SJCRH30 (cell line): ENCODE results near the gene ADAM12. TPM values are rescaled to one million over a fixed set of nuclear protein-coding genes. Genes with fewer than 3 reads are reported as not detected.
A peak's percentile ranks its signal among the peaks of the same experiment; 100 is the strongest.

Experiments
- DNase-seq, 2 experiments: peaks; one replicate each; pipeline ENCODE4 v3.0.0-alpha.2; 2015 to 2020
- H3K27ac ChIP-seq: fragments of 250-450 bp; sonication (Bioruptor Pico); 2 replicates; pipeline ENCODE4 v1.5.1; 2020; ENCODE audit warnings: mild to moderate bottlenecking, moderate library complexity
- H3K27me3 ChIP-seq: fragments of 250-450 bp; sonication (Bioruptor Pico); 2 replicates; pipeline ENCODE4 v1.5.1; 2020; ENCODE audit warnings: mild to moderate bottlenecking, moderate library complexity
- H3K36me3 ChIP-seq: fragments of 250-450 bp; sonication (Bioruptor Pico); 2 replicates; pipeline ENCODE4 v1.5.1; 2020; ENCODE audit warnings: mild to moderate bottlenecking, moderate library complexity
- H3K4me1 ChIP-seq: fragments of 250-450 bp; sonication (Bioruptor Pico); 2 replicates; pipeline ENCODE4 v1.5.1; 2020; ENCODE audit warnings: mild to moderate bottlenecking, moderate library complexity
- H3K4me3 ChIP-seq: fragments of 250-450 bp; sonication (Bioruptor Pico); 2 replicates; pipeline ENCODE4 v1.5.1; 2020; ENCODE audit warnings: mild to moderate bottlenecking, moderate library complexity
- H3K9me3 ChIP-seq: fragments of 250-450 bp; sonication (Bioruptor Pico); replicated peaks from 2 replicates; pipeline ENCODE4 v1.5.1; 2020; ENCODE audit warnings: mild to moderate bottlenecking, moderate library complexity
- total RNA-seq: library from RNA; depleted of rRNA; stranded (reverse); fragments of >200 nt; shearing (Covaris generic); gene quantifications from 2 replicates; pipeline ENCODE4 v1.2.3, GENCODE V29; 2014

ADAM12 gene
- total RNA-seq, 1 experiment from 2014 or later: 0.26 TPM

DNA sequence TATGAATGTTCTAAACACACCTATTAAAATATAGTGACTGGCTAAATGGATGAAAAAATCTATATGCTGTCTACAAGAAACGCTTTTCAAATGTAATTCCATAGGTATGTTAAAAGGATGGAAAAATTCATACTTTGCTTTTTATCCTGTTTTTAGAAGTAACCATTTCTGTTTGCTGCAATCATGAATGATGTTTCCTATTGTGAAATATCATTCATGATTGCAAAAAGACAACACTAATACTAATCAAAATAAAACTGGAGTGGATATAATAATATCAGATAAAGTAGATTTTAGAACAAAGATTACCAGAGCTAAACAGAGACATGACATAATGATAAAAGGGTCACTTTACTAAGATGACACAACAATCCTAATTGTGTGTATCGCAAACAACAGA is 353.7 kb downstream of the ADAM12 start:
- no peaks in the 10 kb centered on the region for H3K4me1 ChIP-seq
- no peak for DNase-seq
- no peaks in the 10 kb centered on the region for H3K27me3 ChIP-seq
- no peak overlapping the region for H3K4me3 ChIP-seq
- H3K36me3 ChIP-seq: no peaks in the 10 kb centered on the region
- no peaks in the 10 kb centered on the region; the same call in 1 of the 2 replicates for H3K9me3 ChIP-seq
- H3K27ac ChIP-seq: no peak overlapping the region

DNA sequence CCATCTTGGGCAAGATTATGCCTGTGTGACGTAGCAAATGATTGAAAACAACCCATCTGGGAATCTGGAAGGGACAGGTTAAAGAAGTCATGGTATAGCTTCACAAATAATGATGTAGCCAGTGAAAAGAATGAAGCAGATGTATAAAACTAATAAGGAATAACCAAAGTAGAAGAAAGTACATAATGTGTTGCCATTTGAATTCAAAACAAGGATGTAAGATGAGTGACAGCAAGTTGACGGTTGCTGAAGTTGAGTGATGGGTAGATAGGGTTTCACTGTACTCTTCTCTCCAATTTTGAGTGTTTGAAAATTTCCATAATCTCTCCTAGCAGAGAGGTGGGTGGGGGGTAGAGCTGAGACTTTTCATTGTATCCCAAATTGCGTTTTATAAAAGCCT is 358.3 kb downstream of the ADAM12 start:
- H3K27ac ChIP-seq: no peak overlapping the region
- no peak overlapping the region for H3K4me3 ChIP-seq
- no peaks in the 10 kb centered on the region for H3K36me3 ChIP-seq
- no peaks in the 10 kb centered on the region for H3K4me1 ChIP-seq
- DNase-seq: no peak
- H3K27me3 ChIP-seq: no peaks in the 10 kb centered on the region
- H3K9me3 ChIP-seq: peaks cover 2% of the 10 kb centered on the region; the same call in 1 of the 2 replicates

- Histone ChIP-seq H3K27ac (no peak overlapping the region), H3K36me3 (no peaks in the 10 kb centered on the region), H3K4me1 (no peaks in the 10 kb centered on the region; the same call in 1 of the 2 replicates), H3K27me3 (no peaks in the 10 kb centered on the region), H3K9me3 (peaks cover 2% of the 10 kb centered on the region; the same call in 1 of the 2 replicates), H3K4me3 (no peak overlapping the region)
- no peak for DNase-seq
Measured at GRCh38 chr10:126027692-126028091, 360.6 kb downstream of the ADAM12 start.

GRCh38 chr10:126022841-126023240 is 365.4 kb downstream of the ADAM12 start:
- Histone ChIP-seq H3K4me3 (no peak overlapping the region), H3K27me3 (no peaks in the 10 kb centered on the region), H3K36me3 (no peaks in the 10 kb centered on the region), H3K27ac (no peak overlapping the region), H3K9me3 (no peaks in the 10 kb centered on the region; the same call in 1 of the 2 replicates), H3K4me1 (no peaks in the 10 kb centered on the region; the same call in 1 of the 2 replicates)
- no peak for DNase-seq

DNA sequence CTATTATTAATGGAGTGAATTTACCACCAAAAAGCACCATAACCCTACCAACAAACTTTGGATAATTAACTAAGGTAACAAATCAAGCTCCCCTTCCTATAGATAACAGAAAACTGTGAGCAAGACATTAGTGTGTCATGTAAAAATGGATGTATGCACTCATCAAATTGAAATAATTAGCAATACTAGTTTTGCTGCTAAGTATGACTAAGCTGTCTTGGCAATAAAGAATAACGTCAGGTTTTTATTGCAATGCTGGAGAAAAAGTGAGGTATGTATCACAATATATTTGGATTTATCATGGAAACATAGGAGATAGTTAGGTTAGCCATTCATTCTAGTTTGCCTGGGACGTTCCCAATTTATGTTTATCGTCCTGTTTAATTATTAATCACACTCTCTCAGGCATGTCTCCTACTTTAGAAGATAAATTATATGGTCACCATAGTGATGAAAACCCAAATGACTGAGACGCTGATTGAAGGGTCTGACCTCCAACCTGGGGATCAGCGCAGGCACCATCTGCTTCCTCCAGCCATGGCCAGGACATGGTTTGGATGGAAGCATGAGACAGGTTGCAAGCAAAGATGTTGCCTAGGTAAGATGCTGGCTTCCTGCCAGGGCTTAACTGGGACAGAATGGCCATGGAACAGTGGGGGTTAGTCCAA is 366.3 kb downstream of the ADAM12 start:
- H3K27me3 ChIP-seq: no peaks in the 10 kb centered on the region
- H3K4me1 ChIP-seq: no peaks in the 10 kb centered on the region; the same call in 1 of the 2 replicates
- H3K4me3 ChIP-seq: no peak overlapping the region
- H3K27ac ChIP-seq: no peak overlapping the region
- DNase-seq: no peak
- H3K36me3 ChIP-seq: no peaks in the 10 kb centered on the region
- H3K9me3 ChIP-seq: no peaks in the 10 kb centered on the region; the same call in 1 of the 2 replicates

DNA sequence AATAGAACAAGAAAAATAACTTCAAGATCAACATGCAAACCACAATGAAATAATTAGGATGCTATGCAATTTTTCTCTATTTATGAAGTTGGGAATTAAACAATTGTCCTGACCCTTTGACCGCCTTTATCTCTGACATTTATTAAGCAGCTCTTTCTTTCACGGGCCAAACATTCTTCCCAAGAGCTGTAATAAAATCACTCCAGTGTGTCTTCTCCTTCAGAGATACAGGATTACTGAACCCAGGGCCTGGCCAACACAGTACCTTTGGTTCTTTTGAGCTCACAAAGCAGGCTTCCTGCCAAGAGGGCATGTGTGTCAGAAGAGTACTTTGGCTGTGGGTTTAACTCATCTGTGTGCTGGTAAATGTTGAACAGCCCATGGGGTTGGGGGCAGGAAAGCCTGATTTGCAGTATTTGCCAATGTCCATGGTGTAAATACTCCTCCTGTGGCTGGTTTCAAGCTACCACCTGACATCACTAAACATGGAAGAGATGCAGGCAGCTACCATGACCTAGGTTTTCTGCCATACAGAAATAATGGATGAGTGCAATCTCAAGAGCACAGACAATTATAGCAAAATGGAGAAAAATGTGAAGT is 370.2 kb downstream of the ADAM12 start:
- Histone ChIP-seq H3K4me1 (peaks cover 28% of the 10 kb centered on the region), H3K4me3 (no peak overlapping the region)
- no peak for DNase-seq

DNA sequence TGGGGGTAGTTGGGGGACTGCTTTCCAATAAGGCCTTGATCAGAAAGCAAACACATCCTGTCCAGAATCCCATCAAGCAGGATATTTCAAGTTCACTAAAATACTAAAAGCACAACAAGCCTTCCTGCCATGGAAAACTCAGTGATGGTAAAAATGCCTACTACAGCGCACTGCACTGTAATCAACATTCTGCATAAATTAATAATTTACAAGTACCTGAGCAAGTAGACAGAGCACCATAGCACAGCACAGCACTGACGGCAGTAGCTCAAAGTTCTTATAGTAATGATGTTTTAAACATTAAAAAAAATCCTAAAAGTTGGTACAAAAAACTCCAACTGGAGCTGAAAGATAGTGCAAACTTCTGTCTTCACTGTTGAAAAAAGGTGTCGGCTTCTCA is 371.4 kb downstream of the ADAM12 start:
- H3K9me3 ChIP-seq: no peaks in the 10 kb centered on the region
- no peak for DNase-seq
- H3K27me3 ChIP-seq: no peaks in the 10 kb centered on the region
- no peak overlapping the region for H3K27ac ChIP-seq
- H3K4me1 ChIP-seq: peaks cover 40% of the 10 kb centered on the region
- no peak overlapping the region for H3K4me3 ChIP-seq
- no peaks in the 10 kb centered on the region for H3K36me3 ChIP-seq

More for the DNA sequence above, 370.2 kb downstream of the ADAM12 start:
- no peak overlapping the region for H3K27ac ChIP-seq
- H3K27me3 ChIP-seq: no peaks in the 10 kb centered on the region
- H3K9me3 ChIP-seq: no peaks in the 10 kb centered on the region
- no peaks in the 10 kb centered on the region for H3K36me3 ChIP-seq

- H3K4me3 ChIP-seq: no peak overlapping the region
- peaks cover 40% of the 10 kb centered on the region for H3K4me1 ChIP-seq
Measured at GRCh38 chr10:126016156-126016805, 372.0 kb downstream of the ADAM12 start.

GRCh38 chr10:126015413-126015812 is 372.9 kb downstream of the ADAM12 start:
- Histone ChIP-seq H3K4me3 (no peak overlapping the region), H3K36me3 (no peaks in the 10 kb centered on the region), H3K27ac (no peak overlapping the region), H3K27me3 (no peaks in the 10 kb centered on the region), H3K4me1 (peaks cover 40% of the 10 kb centered on the region), H3K9me3 (no peaks in the 10 kb centered on the region)
- DNase-seq: no peak

More at GRCh38 chr10:126016156-126016805, 372.0 kb downstream of the ADAM12 start:
- Histone ChIP-seq H3K9me3 (no peaks in the 10 kb centered on the region), H3K36me3 (no peaks in the 10 kb centered on the region), H3K27ac (no peak overlapping the region), H3K27me3 (no peaks in the 10 kb centered on the region)
- peak; percentile 19 to 42 for DNase-seq

- Histone ChIP-seq H3K4me1 (peaks cover 40% of the 10 kb centered on the region), H3K27ac (peak overlapping the region; percentile 98), H3K4me3 (peak overlapping the region; percentile 26; the same call in 1 of the 2 replicates), H3K9me3 (no peaks in the 10 kb centered on the region), H3K27me3 (no peaks in the 10 kb centered on the region), H3K36me3 (no peaks in the 10 kb centered on the region)
- DNase-seq: peak; percentile 27 to 65
Measured at GRCh38 chr10:126014309-126014708, 374.0 kb downstream of the ADAM12 start.

GRCh38 chr10:126013489-126014281 is 374.6 kb downstream of the ADAM12 start:
- Histone ChIP-seq H3K4me1 (peaks cover 40% of the 10 kb centered on the region), H3K4me3 (peak overlapping the region; percentile 26), H3K27me3 (no peaks in the 10 kb centered on the region), H3K27ac (peak overlapping the region; percentile 98), H3K36me3 (no peaks in the 10 kb centered on the region), H3K9me3 (no peaks in the 10 kb centered on the region)
- peak; percentile 86 to 89 for DNase-seq

DNA sequence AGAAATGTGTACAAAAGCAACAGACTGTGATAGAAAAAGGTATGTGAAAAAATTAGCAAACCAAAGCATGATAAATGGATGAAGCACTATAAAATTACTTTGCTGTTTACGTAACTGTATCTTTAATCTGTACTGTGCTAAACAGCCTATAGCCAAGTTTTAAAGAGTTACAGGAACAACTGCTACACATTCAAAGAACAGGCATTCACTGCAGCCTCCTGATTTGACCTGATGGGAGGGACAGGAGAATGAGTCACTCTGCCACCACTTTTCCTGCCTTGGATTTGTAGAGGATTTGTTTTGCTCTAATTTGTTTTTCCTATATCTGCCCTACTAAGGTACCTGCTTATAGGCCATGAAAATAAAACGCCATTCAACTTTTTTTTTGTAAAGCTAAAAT is 375.8 kb downstream of the ADAM12 start:
- Histone ChIP-seq H3K27ac (peak overlapping the region; percentile 98), H3K4me3 (no peak overlapping the region), H3K27me3 (no peaks in the 10 kb centered on the region), H3K4me1 (peaks cover 40% of the 10 kb centered on the region), H3K9me3 (no peaks in the 10 kb centered on the region), H3K36me3 (no peaks in the 10 kb centered on the region)
- peak; percentile 66 to 79 for DNase-seq

DNA sequence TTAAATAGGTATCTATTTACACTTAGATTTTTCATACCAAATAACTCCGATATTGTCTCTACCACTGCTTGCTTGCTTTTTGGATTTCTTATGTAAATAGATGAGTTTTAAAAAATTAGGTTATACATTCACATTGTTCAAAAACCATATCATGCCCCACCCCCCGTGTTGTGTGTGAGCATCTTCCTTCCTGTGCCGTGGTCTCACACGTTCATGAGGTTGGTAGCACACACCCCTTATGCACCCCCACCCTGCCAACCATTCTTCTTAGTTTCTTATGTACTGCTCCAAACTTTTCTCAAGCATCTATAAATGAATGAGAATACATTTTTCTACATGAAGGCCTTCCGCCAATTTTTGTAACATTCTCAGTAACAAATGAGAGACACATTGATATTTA is 376.3 kb downstream of the ADAM12 start:
- Histone ChIP-seq H3K36me3 (no peaks in the 10 kb centered on the region), H3K9me3 (no peaks in the 10 kb centered on the region), H3K27me3 (no peaks in the 10 kb centered on the region), H3K27ac (peak overlapping the region; percentile 98), H3K4me1 (peaks cover 40% of the 10 kb centered on the region), H3K4me3 (no peak overlapping the region)
- peak in 1 of 2 experiments; percentile 9 for DNase-seq

DNA sequence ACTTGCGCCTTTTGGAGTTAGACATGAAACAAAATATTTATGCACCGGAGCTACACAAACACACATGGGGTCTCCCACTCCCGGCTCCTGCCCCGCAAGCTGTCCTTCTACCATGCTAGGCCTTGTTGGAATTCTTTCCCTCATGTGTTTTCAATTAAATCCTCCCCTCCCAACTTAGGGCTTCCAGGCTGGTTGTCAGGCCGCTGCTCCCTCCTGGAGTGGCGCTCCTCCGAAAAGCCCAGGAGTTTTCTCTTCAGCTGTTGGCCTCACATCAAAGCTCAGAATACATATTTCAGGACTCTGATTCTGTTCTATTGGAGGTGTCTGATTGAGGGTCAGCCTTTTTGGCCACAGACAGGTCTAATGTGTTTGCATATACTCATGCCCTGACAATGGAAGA is 378.6 kb downstream of the ADAM12 start:
- Histone ChIP-seq H3K4me3 (no peak overlapping the region), H3K9me3 (no peaks in the 10 kb centered on the region), H3K4me1 (peaks cover 26% of the 10 kb centered on the region), H3K27ac (no peak overlapping the region), H3K27me3 (no peaks in the 10 kb centered on the region), H3K36me3 (no peaks in the 10 kb centered on the region)
- DNase-seq: no peak
